Caco-2 (cell line): ENCODE measurements around the gene PBX1. TPM values are rescaled to one million over a fixed set of nuclear protein-coding genes. Genes with fewer than 3 reads are reported as not detected.

Experiments used
- BruUV-seq: library from RNA; stranded (reverse); fragments of 400-500 nt; replicated peaks from 2 replicates; lab custom pipeline; 2021; lab: Mats Ljungman, UMichigan
- CTCF ChIA-PET: fragments of 300-600 bp; sonication (Branson Sonifier 250); formaldehyde crosslinking; loops from one replicate; lab custom pipeline; 2022; ENCODE audit warnings: antibody characterized with exemption; lab: Charles Lee
- POLR2A ChIA-PET: fragments of 300-600 bp; sonication (Branson Sonifier 250); formaldehyde crosslinking; loops from one replicate; lab custom pipeline; 2022; ENCODE audit warnings: antibody characterized with exemption; lab: Charles Lee
- DNase-seq, 2 experiments: peaks; one replicate each; pipeline versions ENCODE4 v3.0.0 to v3.0.0-alpha.2; 2020 to 2022
- H3K27me3 ChIP-seq: replicated peaks from 2 replicates; pipeline ENCODE4 v1.6.0; 2011; ENCODE audit warnings: low read length; ENCODE audit not compliant: control insufficient read depth, insufficient read depth
- H3K36me3 ChIP-seq: 2 replicates; pipeline ENCODE4 v1.5.1; 2011; ENCODE audit warnings: low read length; ENCODE audit not compliant: control insufficient read depth, insufficient read depth
- H3K4me1 ChIP-seq: fragments of 250-450 bp; sonication (Bioruptor Pico); 2 replicates; pipeline ENCODE4 v1.5.1; 2020; ENCODE audit warnings: mild to moderate bottlenecking
- H3K4me3 ChIP-seq: 2 replicates; pipeline ENCODE4 v1.5.1; 2011; ENCODE audit warnings: low read depth, mild to moderate bottlenecking, control low read depth, low read length
- H3K9me3 ChIP-seq: fragments of 250-450 bp; sonication (Bioruptor Pico); 2 replicates; pipeline ENCODE4 v1.5.1; 2020; ENCODE audit warnings: mild to moderate bottlenecking, moderate library complexity
- H3K27ac Mint-ChIP-seq: one replicate; pipeline ENCODE4 v1.8.0; 2022; ENCODE audit warnings: mixed read lengths; ENCODE audit not compliant: unreplicated experiment
- H3K27me3 Mint-ChIP-seq: one replicate; pipeline ENCODE4 v1.8.0; 2022; ENCODE audit warnings: mixed read lengths; ENCODE audit not compliant: insufficient read depth, unreplicated experiment
- H3K36me3 Mint-ChIP-seq: one replicate; pipeline ENCODE4 v1.8.0; 2022; ENCODE audit warnings: mild to moderate bottlenecking, mixed read lengths; ENCODE audit not compliant: insufficient read depth, unreplicated experiment
- H3K4me1 Mint-ChIP-seq: one replicate; pipeline ENCODE4 v1.8.0; 2022; ENCODE audit warnings: low read depth, mixed read lengths; ENCODE audit not compliant: unreplicated experiment
- H3K4me3 Mint-ChIP-seq: one replicate; pipeline ENCODE4 v1.8.0; 2022; ENCODE audit warnings: mild to moderate bottlenecking, moderate library complexity, mixed read lengths; ENCODE audit not compliant: unreplicated experiment
- H3K9me3 Mint-ChIP-seq: one replicate; pipeline ENCODE4 v1.8.0; 2022; ENCODE audit warnings: mixed read lengths; ENCODE audit not compliant: unreplicated experiment
- CTCF ChIP-seq, 2 experiments: fragments of 200-600 bp in 1 of 2; IDR thresholded peaks; 1 replicate in 1 of 2; 2 replicates in 1 of 2; pipeline versions ENCODE4 v1.5.1 to v1.8.0; 2011 to 2022; ENCODE audit warnings: antibody characterized with exemption in 1 of 2, control low read depth in 1 of 2, inconsistent platforms in 1 of 2, low read depth in 1 of 2, low read length in 1 of 2, mild to moderate bottlenecking in 1 of 2, moderate library complexity in 1 of 2; ENCODE audit not compliant: insufficient read depth in 1 of 2, severe bottlenecking in 1 of 2, unreplicated experiment in 1 of 2
- intact Hi-C: fragments of 100-400 bp; cut with micrococcal nuclease; formaldehyde crosslinking; loops from one replicate; pipeline ENCODE4 v1.10.0; 2022; ENCODE audit not compliant: unreplicated experiment
- total RNA-seq: library from RNA; stranded (reverse); gene quantifications from 2 replicates; pipeline ENCODE4 v1.2.3, GENCODE V29; 2022

PBX1 gene
- total RNA-seq, 1 experiment from 2014 or later: 103 TPM

GRCh38 chr1:164830628-164831027 lies 271.6 kb downstream of the PBX1 start:
- intact Hi-C loops: no loop called here
- Histone ChIP-seq H3K4me1 (peaks cover 4% of the 10 kb centered on the region; the same call in 1 of the 2 replicates), H3K27me3 (no peaks in the 10 kb centered on the region), H3K36me3 (no peaks in the 10 kb centered on the region; the same call in 1 of the 2 replicates), H3K9me3 (no peaks in the 10 kb centered on the region), H3K4me3 (no peak overlapping the region)
- ChIA-PET CTCF (no interaction called here), POLR2A (no interaction called here)
- Mint-ChIP-seq H3K36me3 (peaks cover 4% of the 10 kb centered on the region), H3K27ac (no peak overlapping the region), H3K27me3 (no peaks in the 10 kb centered on the region), H3K4me1 (peaks cover 7% of the 10 kb centered on the region), H3K9me3 (no peaks in the 10 kb centered on the region), H3K4me3 (no peak overlapping the region)
- no peak for TF ChIP-seq CTCF (IDR thresholded peaks at IDR 0.05; ENCODE audit: insufficient read depth in 1 of 2, low read depth in 1 of 2, low read length in 1 of 2, severe bottlenecking in 1 of 2, unreplicated experiment in 1 of 2)
- no peak for DNase-seq
- no TSS peak for BruUV-seq

GRCh38 chr1:164834641-164835040 lies 275.7 kb downstream of the PBX1 start:
- H3K27ac Mint-ChIP-seq: no peak overlapping the region
- no peaks in the 10 kb centered on the region for H3K9me3 Mint-ChIP-seq
- CTCF ChIA-PET: interaction anchor here (0.6 kb wide), 1 partner anchor 307 kb away, joined by 4 read pairs; no protein-coding TSS in a partner anchor
- POLR2A ChIA-PET: no interaction called here
- TF ChIP-seq CTCF (IDR thresholded peaks at IDR 0.05; ENCODE audit: insufficient read depth in 1 of 2, low read depth in 1 of 2, low read length in 1 of 2, severe bottlenecking in 1 of 2, unreplicated experiment in 1 of 2): no peak
- H3K36me3 Mint-ChIP-seq: peaks cover 16% of the 10 kb centered on the region
- no TSS peak for BruUV-seq
- Histone ChIP-seq H3K9me3 (no peaks in the 10 kb centered on the region), H3K36me3 (peaks cover 2% of the 10 kb centered on the region; the same call in 1 of the 2 replicates), H3K4me3 (no peak overlapping the region), H3K27me3 (no peaks in the 10 kb centered on the region), H3K4me1 (peaks cover 8% of the 10 kb centered on the region; the same call in 1 of the 2 replicates)
- intact Hi-C loops: no loop called here
- H3K4me1 Mint-ChIP-seq: peaks cover 7% of the 10 kb centered on the region
- no peak for DNase-seq
- H3K4me3 Mint-ChIP-seq: no peak overlapping the region
- H3K27me3 Mint-ChIP-seq: no peaks in the 10 kb centered on the region

GRCh38 chr1:164836614-164837018 lies 277.6 kb downstream of the PBX1 start:
- H3K4me1 ChIP-seq: peaks cover 8% of the 10 kb centered on the region; the same call in 1 of the 2 replicates
- no peak overlapping the region for H3K4me3 ChIP-seq
- H3K36me3 ChIP-seq: peaks cover 2% of the 10 kb centered on the region; the same call in 1 of the 2 replicates
- Mint-ChIP-seq H3K27me3 (no peaks in the 10 kb centered on the region), H3K36me3 (peaks cover 20% of the 10 kb centered on the region), H3K27ac (no peak overlapping the region), H3K4me3 (no peak overlapping the region), H3K4me1 (peaks cover 7% of the 10 kb centered on the region), H3K9me3 (no peaks in the 10 kb centered on the region)
- no peak for TF ChIP-seq CTCF (IDR thresholded peaks at IDR 0.05; ENCODE audit: insufficient read depth in 1 of 2, low read depth in 1 of 2, low read length in 1 of 2, severe bottlenecking in 1 of 2, unreplicated experiment in 1 of 2)
- no TSS peak for BruUV-seq
- no peaks in the 10 kb centered on the region for H3K27me3 ChIP-seq
- intact Hi-C loops: no loop called here
- no peaks in the 10 kb centered on the region for H3K9me3 ChIP-seq
- ChIA-PET CTCF (no interaction called here), POLR2A (no interaction called here)
- no peak for DNase-seq
